Tongue (tissue), 2 donors: ENCODE measurements around the gene ABCA3. TPM values are rescaled to one million over a fixed set of nuclear protein-coding genes. Genes with fewer than 3 reads are reported as not detected.
"Not testable (repeated sequence)": the region's sequence is repeated elsewhere in the genome, so short reads cannot be mapped to it uniquely, and the experiment has no call there.

Experiments
- DNase-seq: peaks from one replicate; pipeline ENCODE4 v3.0.0-alpha.2; 2015
- total RNA-seq: library from RNA; depleted of rRNA; stranded (reverse); fragments of >200 nt; gene quantifications from one replicate; pipeline ENCODE4 v1.2.3, GENCODE V29; 2014

The ABCA3 gene
- total RNA-seq, 1 donor from 2014 or later: 8.7 TPM

GRCh38 chr16:2278956-2279800 lies 61.4 kb downstream of the ABCA3 start:
- DNase-seq: no peak

GRCh38 chr16:2278272-2278608 lies 62.3 kb downstream of the ABCA3 start:
- no peak for DNase-seq

- no peak for DNase-seq
These were observed 62.9 kb downstream of the ABCA3 start for GRCh38 chr16:2277466-2278271.

- no peak for DNase-seq
These were observed 63.9 kb downstream of the ABCA3 start for GRCh38 chr16:2276368-2277195.

- DNase-seq: no peak
These were observed 64.8 kb downstream of the ABCA3 start for GRCh38 chr16:2275476-2276367.

DNA sequence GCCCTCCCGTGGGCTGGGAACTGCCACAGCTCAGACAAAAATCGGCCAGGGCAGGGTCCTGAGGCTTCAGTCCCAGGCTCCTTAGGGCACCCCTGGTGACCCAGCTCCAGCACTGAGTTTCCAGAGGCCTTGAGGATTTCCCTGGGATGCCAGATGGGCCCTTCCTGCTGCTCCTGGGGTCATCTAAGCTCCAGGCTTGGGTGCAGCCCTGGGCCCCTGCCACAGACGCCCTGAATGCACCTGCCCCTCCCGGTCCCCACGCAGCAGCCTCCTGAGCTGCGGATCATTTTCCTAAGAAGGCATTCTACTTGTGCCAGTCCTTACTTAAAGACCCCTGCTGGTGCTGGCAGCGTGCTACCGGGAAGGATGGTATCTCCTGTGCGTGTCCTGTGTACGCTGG lies 66.6 kb downstream of the ABCA3 start:
- DNase-seq: no peak

DNA sequence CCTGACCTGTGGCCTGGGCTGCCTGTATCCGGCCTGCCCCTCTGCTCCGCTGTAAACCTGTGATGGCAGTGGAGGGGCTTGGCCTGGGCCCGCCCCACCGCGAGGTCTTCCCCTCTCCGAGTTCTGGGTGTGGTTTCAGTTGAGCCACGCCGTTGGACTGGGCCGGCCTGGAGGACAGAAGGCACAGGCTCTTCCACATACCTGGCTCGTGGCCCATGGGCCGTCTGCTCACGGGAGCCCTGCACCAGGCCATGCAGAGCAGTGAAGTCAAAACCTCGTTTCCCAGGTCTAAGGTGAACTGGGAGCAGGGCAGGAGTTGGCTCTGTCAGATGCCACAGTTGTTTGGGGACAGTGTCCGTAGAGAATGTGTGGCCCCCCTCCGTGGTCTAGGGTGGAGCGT lies 67.0 kb downstream of the ABCA3 start:
- no peak for DNase-seq

GRCh38 chr16:2271848-2272461 lies 68.6 kb downstream of the ABCA3 start:
- no peak for DNase-seq

DNA sequence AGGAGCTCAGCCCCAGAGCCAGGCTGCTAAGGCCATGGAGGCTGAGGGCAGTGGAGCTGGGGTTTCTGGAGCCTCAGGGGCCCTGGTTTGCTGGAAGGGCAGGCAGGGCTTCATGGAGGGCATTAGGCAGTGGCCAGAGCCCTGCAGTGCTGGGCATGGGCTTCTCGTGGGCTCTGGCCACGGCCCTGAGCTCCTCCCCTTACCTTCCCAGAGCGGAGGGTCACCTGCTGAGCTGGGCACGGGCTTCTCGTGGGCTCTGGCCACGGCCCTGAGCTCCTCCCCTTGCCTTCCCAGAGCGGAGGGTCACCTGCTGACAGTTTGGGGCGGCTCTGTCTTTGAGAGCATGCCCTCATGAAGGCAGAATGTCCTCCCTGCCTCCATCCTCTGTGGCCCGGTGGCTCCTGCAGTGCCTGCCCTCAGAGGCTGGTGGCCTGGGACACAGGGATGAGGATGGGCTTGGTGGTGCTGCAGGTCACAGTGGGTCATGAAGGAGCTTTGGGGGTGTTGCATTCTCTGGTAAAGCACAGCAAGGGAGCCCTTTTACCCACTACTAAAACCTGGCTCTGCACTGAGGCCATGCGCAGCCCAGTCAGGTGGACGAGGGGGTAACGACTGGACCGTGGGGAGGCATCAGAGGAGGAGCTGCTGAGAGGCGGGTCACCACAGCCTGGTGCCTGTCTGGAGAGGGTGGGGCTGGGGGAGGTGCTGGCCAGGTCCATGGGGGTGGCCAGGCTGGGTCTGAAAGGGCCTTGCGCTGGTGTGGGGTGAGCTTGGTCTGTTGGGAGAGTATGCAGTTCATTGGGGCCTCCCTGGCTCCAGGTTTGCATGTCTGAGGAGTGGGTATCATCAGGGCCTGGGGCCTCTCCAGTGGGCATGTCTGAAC lies 69.7 kb downstream of the ABCA3 start:
- no peak for DNase-seq

- no peak for DNase-seq
These were observed 70.5 kb downstream of the ABCA3 start for GRCh38 chr16:2270070-2270462.

- peak; percentile 98 for DNase-seq
These were observed 72.4 kb downstream of the ABCA3 start, which contains the start of gene RNPS1 for GRCh38 chr16:2267913-2268666. Gene RNPS1, minus strand, starts transcription at chr16:2268126. Its CDS starts 3,483 bp downstream, at chr16:2264643.

DNA sequence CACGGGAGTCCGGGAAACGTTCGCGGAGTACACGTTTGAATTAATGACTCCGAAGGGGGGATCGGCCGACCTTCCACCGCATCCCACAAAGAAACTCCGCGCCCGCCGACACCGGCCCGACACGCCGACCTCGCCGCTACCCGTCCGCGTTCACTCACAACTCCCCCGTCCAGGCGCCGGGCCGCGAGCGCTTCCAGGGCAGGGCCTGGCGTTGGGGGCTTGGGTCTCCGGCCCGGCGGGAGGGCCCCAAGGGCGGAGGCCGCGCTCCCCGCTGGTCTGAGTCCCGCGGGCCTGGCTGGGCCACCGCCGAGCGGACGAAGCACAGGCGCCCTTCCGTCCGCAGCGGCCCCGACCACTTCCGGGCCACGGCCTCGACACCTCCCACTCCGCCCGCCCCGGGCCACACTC lies 73.0 kb downstream of the ABCA3 start:
- not testable (repeated sequence) for DNase-seq

DNA sequence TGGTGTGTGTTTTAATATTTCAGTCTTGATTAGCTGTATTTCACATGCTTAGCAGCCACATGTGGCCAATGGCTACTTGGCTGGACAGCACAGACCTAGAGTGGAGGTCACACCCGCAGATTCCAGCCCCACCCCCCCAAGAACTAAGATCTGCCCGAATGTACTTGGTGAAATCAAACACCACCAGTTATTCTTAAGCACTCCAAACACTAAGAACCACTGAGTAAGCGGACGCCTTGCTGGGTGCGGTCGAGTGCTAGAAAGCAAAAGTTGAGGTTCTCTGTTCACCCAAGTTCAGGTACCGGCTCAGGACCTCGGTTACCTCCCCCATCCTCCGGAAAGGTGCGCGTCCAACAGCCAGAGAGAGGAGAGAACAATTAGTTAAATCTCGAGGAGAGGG lies 73.6 kb downstream of the ABCA3 start:
- not testable (repeated sequence) for DNase-seq

- not testable (repeated sequence) for DNase-seq
These were observed 77.5 kb downstream of the ABCA3 start for GRCh38 chr16:2263026-2263425.

DNA sequence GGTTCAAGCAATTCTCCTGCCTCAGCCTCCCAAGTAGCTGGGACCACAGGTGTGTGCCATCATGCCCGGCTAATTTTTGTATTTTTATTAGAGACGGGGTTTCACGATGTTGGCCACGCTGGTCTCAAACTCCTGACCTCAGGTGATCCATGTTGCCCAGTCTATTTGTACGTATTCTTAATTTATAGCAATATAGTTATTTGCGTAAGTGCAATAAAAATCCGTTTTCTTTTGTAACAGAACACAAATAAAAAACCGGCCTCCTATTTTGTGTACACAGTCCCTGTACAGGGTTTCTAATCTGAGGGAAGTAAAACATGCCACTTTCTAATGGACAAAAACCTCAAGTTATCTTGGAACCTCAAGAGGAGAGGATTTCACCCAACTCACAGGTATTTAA lies 80.3 kb downstream of the ABCA3 start:
- no peak for DNase-seq

DNA sequence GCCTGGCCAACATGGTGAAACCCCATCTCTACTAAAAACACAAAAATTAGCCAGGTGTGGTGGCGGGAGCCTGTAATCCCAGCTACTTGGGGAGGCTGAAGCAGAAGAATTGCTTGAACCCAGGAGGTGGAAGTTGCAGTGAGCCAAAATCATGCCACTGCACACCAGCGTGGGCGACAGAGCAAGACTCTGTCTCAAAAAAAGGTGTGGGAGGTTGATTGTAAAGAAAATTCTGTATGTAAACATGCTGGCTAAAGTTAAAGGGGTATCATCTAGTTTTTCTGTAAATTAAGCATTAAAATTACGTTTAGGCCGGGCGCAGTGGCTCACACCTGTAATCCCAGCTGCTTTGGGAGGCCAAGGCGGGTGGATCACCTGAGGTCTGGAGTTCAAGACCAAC lies 82.0 kb downstream of the ABCA3 start:
- DNase-seq: not testable (repeated sequence)

DNA sequence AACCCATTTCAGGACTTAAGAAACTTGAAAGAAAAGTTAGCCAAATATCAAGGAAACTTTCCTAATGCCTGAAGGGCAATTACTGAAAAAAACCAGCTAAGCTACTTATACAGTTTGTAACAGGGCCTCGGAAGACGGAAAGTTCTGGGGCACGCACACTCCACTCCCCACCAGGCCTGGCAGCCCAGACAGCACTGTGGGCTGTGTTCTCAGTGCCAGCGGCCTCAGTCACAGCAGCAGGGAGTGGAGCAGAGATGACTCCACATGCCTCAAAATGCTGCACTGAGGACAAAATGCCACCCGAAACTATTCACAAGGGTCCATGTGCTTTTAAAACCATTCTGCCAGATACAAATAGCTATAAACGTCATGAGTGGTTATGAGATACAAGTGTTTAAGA lies 82.8 kb downstream of the ABCA3 start:
- no peak for DNase-seq

DNA sequence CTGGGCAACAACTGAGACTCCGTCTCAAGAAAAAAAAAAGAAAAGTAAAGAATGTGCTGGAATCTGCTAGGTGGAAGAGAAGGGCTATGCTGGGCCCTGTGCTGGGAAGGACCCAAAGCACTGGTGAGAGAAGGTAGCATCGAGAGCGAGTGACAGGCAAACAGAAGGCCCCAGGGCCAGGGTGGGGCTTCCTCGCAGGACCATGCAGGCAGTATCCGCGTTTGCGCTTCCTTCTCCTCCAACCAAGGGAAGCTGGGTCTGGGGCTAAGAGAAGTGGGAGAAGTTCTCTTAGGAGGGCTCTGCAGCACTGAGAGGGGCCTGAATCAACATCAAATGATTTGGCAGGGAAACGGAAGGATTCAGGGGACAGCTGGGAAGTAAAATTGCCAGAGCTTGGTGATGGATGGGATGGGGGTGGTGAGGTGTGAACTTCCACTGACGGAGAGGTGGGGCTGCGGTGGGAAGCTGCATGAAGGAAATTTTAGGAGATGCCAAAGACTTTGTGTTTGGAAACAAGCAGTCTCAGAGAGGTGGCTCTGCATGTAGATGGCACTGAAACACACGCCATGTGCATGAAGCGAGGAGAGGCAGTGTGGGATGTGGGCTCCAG lies 83.9 kb downstream of the ABCA3 start:
- DNase-seq: no peak

- no peak for DNase-seq
These were observed 87.2 kb downstream of the ABCA3 start for GRCh38 chr16:2253293-2253692.
